ENCODE results near the gene CCNY. TPM values are rescaled to one million over a fixed set of nuclear protein-coding genes. Genes with fewer than 3 reads are reported as not detected.

Gene CCNY
- total RNA-seq, 1 donor: 35.0 TPM

DNA sequence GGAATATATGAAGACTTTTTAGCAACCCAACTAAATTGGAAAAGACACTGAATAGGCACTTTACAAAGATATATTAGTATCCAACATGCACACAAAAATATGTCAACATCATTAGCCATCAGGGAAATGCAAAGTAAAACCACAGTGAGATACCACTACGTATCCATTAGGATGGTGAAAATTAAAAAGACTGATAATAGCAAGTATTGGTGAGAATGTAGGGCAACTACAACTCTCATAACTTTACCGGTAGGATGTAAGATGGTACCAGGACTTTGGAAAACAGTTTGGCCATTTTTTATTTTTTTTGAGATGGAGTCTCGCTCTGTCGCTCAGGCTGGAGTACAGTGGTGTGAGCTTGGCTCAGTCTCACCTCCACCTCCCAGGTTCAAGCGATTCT lies 13.7 kb upstream of the CCNY start:
- no peak for DNase-seq (ENCODE audit: low read depth)
- TF ChIP-seq, protein P1, sequence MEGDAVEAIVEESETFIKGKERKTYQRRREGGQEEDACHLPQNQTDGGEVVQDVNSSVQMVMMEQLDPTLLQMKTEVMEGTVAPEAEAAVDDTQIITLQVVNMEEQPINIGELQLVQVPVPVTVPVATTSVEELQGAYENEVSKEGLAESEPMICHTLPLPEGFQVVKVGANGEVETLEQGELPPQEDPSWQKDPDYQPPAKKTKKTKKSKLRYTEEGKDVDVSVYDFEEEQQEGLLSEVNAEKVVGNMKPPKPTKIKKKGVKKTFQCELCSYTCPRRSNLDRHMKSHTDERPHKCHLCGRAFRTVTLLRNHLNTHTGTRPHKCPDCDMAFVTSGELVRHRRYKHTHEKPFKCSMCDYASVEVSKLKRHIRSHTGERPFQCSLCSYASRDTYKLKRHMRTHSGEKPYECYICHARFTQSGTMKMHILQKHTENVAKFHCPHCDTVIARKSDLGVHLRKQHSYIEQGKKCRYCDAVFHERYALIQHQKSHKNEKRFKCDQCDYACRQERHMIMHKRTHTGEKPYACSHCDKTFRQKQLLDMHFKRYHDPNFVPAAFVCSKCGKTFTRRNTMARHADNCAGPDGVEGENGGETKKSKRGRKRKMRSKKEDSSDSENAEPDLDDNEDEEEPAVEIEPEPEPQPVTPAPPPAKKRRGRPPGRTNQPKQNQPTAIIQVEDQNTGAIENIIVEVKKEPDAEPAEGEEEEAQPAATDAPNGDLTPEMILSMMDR (IDR thresholded peaks at IDR 0.05; ENCODE audit: insufficient read depth, low read depth, low read length): no peak
- no peak overlapping the region for H3K4me3 ChIP-seq (ENCODE audit: low read depth, low read length)

DNA sequence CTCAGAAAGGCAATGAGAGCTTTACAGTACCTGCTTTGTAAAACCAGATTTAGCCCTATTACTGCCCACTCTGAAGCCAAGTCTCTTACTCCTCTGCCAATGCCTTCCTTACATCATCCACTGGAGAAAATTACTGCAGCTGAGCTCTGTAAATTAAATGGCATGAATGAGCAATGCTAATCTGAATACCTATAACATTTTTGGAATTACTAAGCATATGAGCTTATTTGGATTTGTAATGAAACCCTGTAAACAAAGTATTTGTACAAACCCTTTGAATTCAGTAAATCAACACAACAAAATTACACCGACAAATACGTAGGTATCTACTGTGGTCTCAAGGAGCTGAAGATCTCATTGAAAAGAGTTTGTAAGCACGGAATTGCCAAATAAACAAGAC lies 12.1 kb upstream of the CCNY start:
- TF ChIP-seq, protein P1 (IDR thresholded peaks at IDR 0.05; ENCODE audit: insufficient read depth, low read depth, low read length): no peak
- DNase-seq (ENCODE audit: low read depth): no peak
- H3K4me3 ChIP-seq (ENCODE audit: low read depth, low read length): no peak overlapping the region

DNA sequence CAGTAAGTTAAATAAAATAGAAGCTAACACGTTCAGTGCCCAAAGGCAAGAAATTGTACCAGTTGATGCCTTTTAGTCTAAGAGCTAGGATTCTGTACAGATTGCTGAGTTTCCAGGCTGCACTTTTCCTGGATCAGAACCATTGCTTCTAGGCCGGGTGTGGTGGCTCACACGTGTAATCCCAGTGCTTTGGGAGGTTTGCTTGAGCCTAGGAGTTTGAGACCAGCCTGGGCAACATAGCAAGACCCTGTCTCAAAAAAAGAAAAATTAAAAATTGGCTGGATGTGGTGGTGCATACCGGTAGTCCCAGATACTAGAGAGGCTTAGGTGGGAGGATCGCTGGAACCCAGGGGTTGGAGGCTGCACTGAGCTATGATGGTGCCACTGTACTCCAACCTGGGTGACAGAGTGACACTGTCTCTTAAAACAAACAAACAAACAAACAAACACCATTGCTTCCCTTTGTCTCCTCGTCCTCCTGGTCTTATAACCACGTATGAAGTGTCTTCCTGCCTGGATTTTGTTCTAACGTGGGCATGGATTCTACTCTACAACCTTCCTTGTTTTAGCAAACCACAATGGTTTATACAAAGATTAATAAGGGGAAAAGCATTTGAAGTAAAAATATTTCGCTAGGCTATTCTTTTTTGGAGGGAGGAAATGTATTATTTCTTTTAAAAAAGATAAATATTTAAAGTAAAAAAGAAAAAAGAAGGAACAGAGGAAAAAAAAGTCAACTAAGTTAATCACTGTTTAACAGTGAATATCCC lies 9.7 kb upstream of the CCNY start:
- no peak for DNase-seq (ENCODE audit: low read depth)
- TF ChIP-seq, protein P1 (IDR thresholded peaks at IDR 0.05; ENCODE audit: insufficient read depth, low read depth, low read length): no peak
- no peak overlapping the region for H3K4me3 ChIP-seq (ENCODE audit: low read depth, low read length)

DNA sequence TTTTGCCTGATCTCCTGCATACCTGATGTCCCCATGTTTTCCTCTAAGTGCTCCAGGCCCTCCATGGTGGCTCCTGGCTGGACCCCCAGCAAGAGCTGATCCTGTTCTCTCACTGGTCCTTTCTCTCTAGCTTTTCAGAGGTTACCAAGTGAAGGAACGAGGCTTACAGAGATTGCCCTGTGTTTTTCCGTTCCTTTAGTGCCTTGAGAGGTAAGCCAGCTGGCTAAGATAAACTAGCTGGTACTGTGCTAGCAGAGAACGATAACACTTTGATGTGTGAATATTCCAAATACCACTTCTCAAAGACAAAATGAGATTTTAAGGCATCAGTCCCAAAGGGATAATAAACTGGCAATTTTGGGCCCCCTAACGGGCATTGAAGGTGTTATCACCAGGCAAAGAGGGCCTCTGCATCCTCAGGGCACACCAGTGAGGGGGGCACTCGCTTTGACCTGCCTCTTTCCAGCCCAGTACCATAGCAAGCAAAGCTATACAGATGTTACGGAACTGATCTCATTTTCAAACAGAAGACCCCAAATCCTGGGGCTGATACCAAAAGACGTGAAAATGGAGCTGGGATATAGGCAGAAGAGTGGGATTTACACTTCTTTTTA lies 8.4 kb upstream of the CCNY start:
- DNase-seq (ENCODE audit: low read depth): no peak
- no peak overlapping the region for H3K4me3 ChIP-seq (ENCODE audit: low read depth, low read length)
- TF ChIP-seq, protein P1 (IDR thresholded peaks at IDR 0.05; ENCODE audit: insufficient read depth, low read depth, low read length): peak; percentile 14

DNA sequence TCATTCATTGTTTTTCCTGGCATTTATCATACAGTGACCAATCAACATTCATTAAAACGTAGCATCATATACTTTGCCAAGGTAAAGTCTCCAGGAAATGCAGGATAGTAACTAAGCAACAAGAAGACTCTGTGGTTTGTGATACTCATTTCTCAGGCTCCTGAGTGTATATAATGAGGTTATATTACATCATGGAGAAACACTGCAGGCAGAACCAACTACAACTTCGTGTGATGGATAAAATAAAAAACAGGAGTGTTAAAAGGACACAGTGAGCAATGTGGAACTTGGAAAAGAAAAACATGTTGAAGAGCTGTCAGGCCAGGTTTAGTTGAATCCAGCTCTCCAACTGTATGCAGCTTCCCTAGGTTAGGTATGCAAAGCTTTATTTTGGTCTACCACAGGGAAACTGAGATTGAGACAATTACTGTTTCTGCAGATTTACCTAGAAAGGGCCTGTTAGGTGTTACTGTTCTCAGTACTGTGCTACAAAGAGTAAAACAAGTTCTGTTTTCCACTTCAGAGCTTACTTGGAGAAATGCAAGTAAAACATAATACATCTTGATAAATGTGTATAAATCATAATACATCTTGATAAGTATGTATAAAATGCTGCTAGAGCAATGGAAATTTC lies 7.8 kb upstream of the CCNY start:
- peak; percentile 72 for DNase-seq (ENCODE audit: low read depth)
- H3K4me3 ChIP-seq (ENCODE audit: low read depth, low read length): no peak overlapping the region
- TF ChIP-seq, protein P1 (IDR thresholded peaks at IDR 0.05; ENCODE audit: insufficient read depth, low read depth, low read length): no peak

DNA sequence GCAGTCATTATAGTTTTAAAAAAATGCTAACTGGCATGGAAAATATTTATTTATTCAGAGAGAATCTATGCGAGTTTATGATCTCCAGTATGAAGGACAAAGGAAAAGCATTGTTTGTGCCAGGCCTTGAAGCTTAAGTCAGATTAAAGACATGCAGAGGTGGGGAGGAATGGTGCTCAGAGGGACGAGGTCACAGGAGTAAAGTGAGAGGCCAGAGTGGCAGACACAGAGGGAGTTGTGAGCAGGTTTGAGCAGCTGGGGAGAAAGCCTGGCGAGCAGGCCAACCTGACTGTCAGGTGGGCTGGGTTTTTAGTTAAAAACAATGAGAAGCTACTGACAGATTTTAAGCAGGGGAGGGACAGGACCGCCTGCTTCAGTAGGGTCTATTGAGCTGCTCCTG lies 6.8 kb upstream of the CCNY start:
- no peak for DNase-seq (ENCODE audit: low read depth)
- TF ChIP-seq, protein P1 (IDR thresholded peaks at IDR 0.05; ENCODE audit: insufficient read depth, low read depth, low read length): no peak
- no peak overlapping the region for H3K4me3 ChIP-seq (ENCODE audit: low read depth, low read length)

Measured in fibroblast of villous mesenchyme (primary cell).